ENCODE data around the gene PCDHA1. TPM values are rescaled to one million over a fixed set of nuclear protein-coding genes. Genes with fewer than 3 reads are reported as not detected.

Gene PCDHA1
- total and polyA plus RNA-seq, 2 donors (not counting 3 experiments of a cell fraction or from before 2014, with no cell fraction given): 0.04 TPM; not detected in 1

DNA sequence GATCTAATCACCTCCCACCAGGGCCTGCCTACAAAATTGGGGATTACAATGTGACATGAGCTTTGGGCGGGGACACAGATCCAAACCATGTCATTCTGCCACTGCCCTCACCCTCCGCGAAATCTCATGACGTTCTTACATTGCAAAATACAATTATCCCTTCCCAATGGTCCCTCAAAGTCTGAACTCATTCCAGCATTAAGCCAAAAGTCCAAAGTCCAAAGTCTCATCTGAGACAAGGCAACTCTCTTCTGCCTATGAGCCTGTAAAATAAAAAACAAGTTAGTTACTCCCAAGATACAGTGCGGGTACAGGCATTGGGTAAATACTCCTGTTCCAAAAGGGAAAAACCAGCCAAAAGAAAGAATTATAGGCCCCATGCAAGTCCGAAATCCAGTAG is 165.7 kb downstream of the PCDHA1 start:
- Histone ChIP-seq H2AFZ (ENCODE audit: low read depth, low read length) (no peak overlapping the region), H4K20me1 (replicated peaks; ENCODE audit: control insufficient read depth, extremely low read depth, insufficient read depth, low read length) (no peaks in the 10 kb centered on the region), H3K4me1 (ENCODE audit: control insufficient read depth, extremely low read depth, insufficient read depth, low read length) (no peaks in the 10 kb centered on the region), H3K27me3 (ENCODE audit: control insufficient read depth in 2 of 2, insufficient read depth in 2 of 2, low read length in 2 of 2) (no peaks in the 10 kb centered on the region), H3K27ac (ENCODE audit: insufficient read depth, low read depth, low read length) (no peak overlapping the region), H3K36me3 (ENCODE audit: control insufficient read depth in 2 of 2, extremely low read depth in 1 of 2, insufficient read depth in 2 of 2, low read length in 2 of 2) (no peaks in the 10 kb centered on the region), H3K4me2 (ENCODE audit: insufficient read depth, low read length) (no peak overlapping the region), H3K9me3 (replicated peaks; ENCODE audit: control insufficient read depth, insufficient read depth, low read length) (no peaks in the 10 kb centered on the region), H3K9me1 (replicated peaks; ENCODE audit: control insufficient read depth, extremely low read depth, insufficient read depth, low read length) (no peaks in the 10 kb centered on the region), H3K79me2 (ENCODE audit: control insufficient read depth, insufficient read depth, low read length) (no peaks in the 10 kb centered on the region), H3K9ac (replicated peaks; ENCODE audit: extremely low read depth, insufficient read depth, low read length) (no peak overlapping the region), H3K4me3 (replicated peaks in 1 of 3; ENCODE audit: insufficient read depth in 1 of 3, low read depth in 1 of 3, low read length in 3 of 3) (no peak overlapping the region)
- no TSS peak for BruUV-seq (replicated peaks)
- intact Hi-C loops (cut with micrococcal nuclease): no loop called here
- TF ChIP-seq MAX (IDR thresholded peaks at IDR 0.05; ENCODE audit: insufficient read depth, insufficient read length): no peak
- TF ChIP-seq POLR2AphosphoS5 (IDR thresholded peaks at IDR 0.05; ENCODE audit: insufficient read depth, low read depth, low read length): no peak
- TF ChIP-seq, protein P1, sequence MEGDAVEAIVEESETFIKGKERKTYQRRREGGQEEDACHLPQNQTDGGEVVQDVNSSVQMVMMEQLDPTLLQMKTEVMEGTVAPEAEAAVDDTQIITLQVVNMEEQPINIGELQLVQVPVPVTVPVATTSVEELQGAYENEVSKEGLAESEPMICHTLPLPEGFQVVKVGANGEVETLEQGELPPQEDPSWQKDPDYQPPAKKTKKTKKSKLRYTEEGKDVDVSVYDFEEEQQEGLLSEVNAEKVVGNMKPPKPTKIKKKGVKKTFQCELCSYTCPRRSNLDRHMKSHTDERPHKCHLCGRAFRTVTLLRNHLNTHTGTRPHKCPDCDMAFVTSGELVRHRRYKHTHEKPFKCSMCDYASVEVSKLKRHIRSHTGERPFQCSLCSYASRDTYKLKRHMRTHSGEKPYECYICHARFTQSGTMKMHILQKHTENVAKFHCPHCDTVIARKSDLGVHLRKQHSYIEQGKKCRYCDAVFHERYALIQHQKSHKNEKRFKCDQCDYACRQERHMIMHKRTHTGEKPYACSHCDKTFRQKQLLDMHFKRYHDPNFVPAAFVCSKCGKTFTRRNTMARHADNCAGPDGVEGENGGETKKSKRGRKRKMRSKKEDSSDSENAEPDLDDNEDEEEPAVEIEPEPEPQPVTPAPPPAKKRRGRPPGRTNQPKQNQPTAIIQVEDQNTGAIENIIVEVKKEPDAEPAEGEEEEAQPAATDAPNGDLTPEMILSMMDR (IDR thresholded peaks at IDR 0.05; ENCODE audit: extremely low read depth in 1 of 2, insufficient read depth in 1 of 2, low read depth in 1 of 2, low read length in 2 of 2): no peak
- TF ChIP-seq MYC (IDR thresholded peaks at IDR 0.05; ENCODE audit: low read depth, low read length): no peak
- TF ChIP-seq EZH2 (IDR thresholded peaks at IDR 0.05; ENCODE audit: borderline replicate concordance, low read depth, low read length, severe bottlenecking): no peak
- TF ChIP-seq POLR2A (IDR thresholded peaks at IDR 0.05; ENCODE audit: low read depth, low read length): no peak
- no peak for TF ChIP-seq GATA2 (IDR thresholded peaks at IDR 0.05; ENCODE audit: insufficient read depth, insufficient read length, low read depth, low read length)
- no peak for TF ChIP-seq FOS (IDR thresholded peaks at IDR 0.05; ENCODE audit: borderline replicate concordance, insufficient read depth, low read length)
- no peak for TF ChIP-seq JUN (IDR thresholded peaks at IDR 0.05; ENCODE audit: borderline replicate concordance, insufficient read depth, insufficient read length, low read depth)
- FAIRE-seq (no peak), DNase-seq (ENCODE audit: low read depth, low spot score) (no peak)
- POLR2A ChIA-PET: no interaction called here
- dilution Hi-C loops (cut with MboI; ENCODE audit: extremely low pct_ligation_motif_present, low sequenced_read_pairs): no loop called here
- CTCF ChIA-PET: interaction anchor here (0.7 kb wide), 1 partner anchor 10 kb away, joined by 3 read pairs; no protein-coding TSS in a partner anchor
